Measurements from ENCODE around the gene KIF3B. TPM values are rescaled to one million over a fixed set of nuclear protein-coding genes. Genes with fewer than 3 reads are reported as not detected.
"Not testable (repeated sequence)": the region's sequence is repeated elsewhere in the genome, so short reads cannot be mapped to it uniquely, and the experiment has no call there.

KIF3B gene
- total RNA-seq, 1 donor from 2014 or later = 20.1 TPM

DNA sequence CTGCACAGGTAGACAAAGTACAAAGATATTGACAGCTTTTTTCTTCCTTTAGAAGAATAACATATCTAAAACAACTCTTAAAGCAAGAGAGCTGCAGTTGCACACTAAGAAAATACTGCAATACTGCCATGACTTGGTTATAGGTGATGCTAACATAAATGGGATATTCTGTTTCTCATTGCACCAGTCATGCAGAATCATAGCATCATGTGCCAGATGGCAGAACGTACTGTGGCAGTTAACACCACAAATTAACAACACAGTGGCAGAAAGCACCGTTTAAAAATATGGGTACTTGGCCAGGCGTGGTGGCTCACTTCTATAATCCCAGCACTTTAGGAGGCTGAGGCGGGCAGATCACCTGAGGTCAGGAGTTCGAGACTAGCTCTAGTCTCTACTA, 88.1 kb downstream of the KIF3B start:
- H3K9me3 ChIP-seq = no peaks in the 10 kb centered on the region
- intact Hi-C loops (cut with DNase I) = no loop called here
- H3K4me1 ChIP-seq = peaks cover 0 to 24% of the 10 kb centered on the region in 2 donors
- no peak for DNase-seq (ENCODE audit: low spot score in 2 of 2)
- H3K27me3 ChIP-seq = no peaks in the 10 kb centered on the region
- H3K36me3 ChIP-seq = peaks cover 0 to 3% of the 10 kb centered on the region in 2 donors
- no peak overlapping the region for H3K4me3 ChIP-seq
- H3K27ac ChIP-seq = no peak overlapping the region
- TF ChIP-seq, protein P1, sequence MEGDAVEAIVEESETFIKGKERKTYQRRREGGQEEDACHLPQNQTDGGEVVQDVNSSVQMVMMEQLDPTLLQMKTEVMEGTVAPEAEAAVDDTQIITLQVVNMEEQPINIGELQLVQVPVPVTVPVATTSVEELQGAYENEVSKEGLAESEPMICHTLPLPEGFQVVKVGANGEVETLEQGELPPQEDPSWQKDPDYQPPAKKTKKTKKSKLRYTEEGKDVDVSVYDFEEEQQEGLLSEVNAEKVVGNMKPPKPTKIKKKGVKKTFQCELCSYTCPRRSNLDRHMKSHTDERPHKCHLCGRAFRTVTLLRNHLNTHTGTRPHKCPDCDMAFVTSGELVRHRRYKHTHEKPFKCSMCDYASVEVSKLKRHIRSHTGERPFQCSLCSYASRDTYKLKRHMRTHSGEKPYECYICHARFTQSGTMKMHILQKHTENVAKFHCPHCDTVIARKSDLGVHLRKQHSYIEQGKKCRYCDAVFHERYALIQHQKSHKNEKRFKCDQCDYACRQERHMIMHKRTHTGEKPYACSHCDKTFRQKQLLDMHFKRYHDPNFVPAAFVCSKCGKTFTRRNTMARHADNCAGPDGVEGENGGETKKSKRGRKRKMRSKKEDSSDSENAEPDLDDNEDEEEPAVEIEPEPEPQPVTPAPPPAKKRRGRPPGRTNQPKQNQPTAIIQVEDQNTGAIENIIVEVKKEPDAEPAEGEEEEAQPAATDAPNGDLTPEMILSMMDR (IDR thresholded peaks at IDR 0.05) = no peak

DNA sequence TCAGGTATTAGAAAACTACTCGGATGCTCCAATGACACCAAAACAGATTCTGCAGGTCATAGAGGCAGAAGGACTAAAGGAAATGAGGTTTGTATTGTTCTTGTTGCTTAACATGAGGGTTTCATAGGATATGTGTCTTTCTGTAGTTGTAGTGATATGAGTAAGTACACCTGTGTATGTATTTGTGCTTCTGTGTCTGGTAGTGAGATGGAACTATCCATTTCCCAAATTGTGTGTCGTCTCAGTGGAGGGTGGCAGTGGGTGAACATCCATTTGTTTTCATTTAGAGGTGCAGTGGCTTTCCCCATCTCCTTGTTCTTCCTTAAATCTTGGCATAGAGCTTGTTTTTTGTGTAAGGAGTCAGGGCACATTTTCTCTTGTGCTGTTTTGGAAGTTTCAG, 88.9 kb downstream of the KIF3B start:
- intact Hi-C loops (cut with DNase I) = no loop called here
- Histone ChIP-seq H3K27ac (no peak overlapping the region), H3K27me3 (no peaks in the 10 kb centered on the region), H3K36me3 (peaks cover 0 to 7% of the 10 kb centered on the region in 2 donors), H3K4me1 (peaks cover 0 to 24% of the 10 kb centered on the region in 2 donors), H3K9me3 (no peaks in the 10 kb centered on the region), H3K4me3 (no peak overlapping the region)
- no peak for DNase-seq (ENCODE audit: low spot score in 2 of 2)
- TF ChIP-seq, protein P1 (IDR thresholded peaks at IDR 0.05) = no peak

DNA sequence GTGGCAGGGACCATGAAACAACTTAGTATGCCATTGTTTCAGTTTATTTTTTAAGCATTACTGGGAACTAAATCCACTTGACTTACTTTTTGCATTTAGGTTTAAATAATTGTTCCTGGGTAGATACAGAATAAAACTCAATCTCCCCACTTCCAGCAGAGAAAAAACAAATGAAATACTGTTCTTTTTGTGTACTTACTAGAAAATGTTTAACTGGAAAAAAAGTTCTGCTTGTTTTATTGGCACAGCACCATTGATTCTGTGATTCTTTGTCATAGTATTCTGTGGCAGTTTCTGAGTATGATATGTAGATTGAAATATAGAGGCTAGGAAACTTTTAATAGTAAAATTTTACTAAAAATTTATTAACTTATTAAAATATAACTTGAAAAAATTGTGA, 90.9 kb downstream of the KIF3B start:
- no peaks in the 10 kb centered on the region for H3K9me3 ChIP-seq
- intact Hi-C loops (cut with DNase I) = no loop called here
- peaks cover 0 to 13% of the 10 kb centered on the region in 2 donors for H3K4me1 ChIP-seq
- no peak overlapping the region for H3K4me3 ChIP-seq
- H3K27me3 ChIP-seq = no peaks in the 10 kb centered on the region
- H3K27ac ChIP-seq = no peak overlapping the region
- no peak for DNase-seq (ENCODE audit: low spot score in 2 of 2)
- TF ChIP-seq, protein P1 (IDR thresholded peaks at IDR 0.05) = no peak
- peaks cover 1 to 25% of the 10 kb centered on the region in 2 donors for H3K36me3 ChIP-seq

DNA sequence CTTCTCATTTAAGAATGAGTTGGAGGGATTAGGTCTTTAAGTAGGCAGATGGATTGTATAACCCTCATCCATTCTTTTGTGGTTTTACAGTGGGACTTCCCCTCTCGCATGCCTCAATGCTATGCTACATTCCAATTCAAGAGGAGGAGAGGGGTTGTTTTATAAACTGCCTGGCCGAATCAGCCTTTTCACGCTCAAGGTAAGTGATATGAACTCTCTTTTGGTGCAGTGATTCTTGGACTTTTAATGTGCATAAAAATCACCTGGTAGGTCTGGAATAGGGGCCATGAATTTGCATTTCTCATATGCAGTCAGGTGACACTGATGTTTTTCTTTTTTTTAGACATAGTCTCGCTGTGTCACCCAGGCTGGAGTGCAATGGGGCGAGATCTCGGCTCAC, 91.5 kb downstream of the KIF3B start:
- intact Hi-C loops (cut with DNase I) = no loop called here
- Histone ChIP-seq H3K4me1 (peaks cover 0 to 10% of the 10 kb centered on the region in 2 donors), H3K27ac (no peak overlapping the region), H3K9me3 (no peaks in the 10 kb centered on the region), H3K4me3 (no peak overlapping the region), H3K36me3 (peaks cover 7 to 26% of the 10 kb centered on the region in 2 donors), H3K27me3 (no peaks in the 10 kb centered on the region)
- TF ChIP-seq, protein P1 (IDR thresholded peaks at IDR 0.05) = no peak
- DNase-seq (ENCODE audit: low spot score in 2 of 2) = no peak

DNA sequence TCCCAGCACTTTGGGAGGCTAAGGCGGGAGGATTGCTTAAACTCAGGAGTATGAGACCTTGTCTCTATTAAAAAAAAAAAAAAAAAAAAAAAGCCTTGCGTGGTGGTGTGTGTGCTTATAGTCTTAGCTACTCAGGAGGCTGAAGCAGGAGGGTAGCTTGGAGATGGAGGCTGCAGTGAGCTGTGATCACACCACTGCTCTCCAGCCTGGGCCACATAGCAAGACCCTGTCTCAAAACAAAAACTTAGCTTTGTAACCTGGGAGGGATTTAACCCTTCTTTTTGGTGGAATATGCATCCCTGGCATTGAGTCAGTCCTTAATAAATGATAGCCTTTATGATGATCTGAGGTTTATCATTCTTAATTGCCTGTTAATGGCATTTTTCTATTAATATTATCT, 93.4 kb downstream of the KIF3B start:
- Histone ChIP-seq H3K36me3 (peaks cover 16 to 39% of the 10 kb centered on the region in 2 donors), H3K27ac (no peak overlapping the region), H3K27me3 (no peaks in the 10 kb centered on the region), H3K4me1 (peaks cover 0 to 10% of the 10 kb centered on the region in 2 donors), H3K9me3 (no peaks in the 10 kb centered on the region), H3K4me3 (no peak overlapping the region)
- intact Hi-C loops (cut with DNase I) = no loop called here
- TF ChIP-seq, protein P1 (IDR thresholded peaks at IDR 0.05) = no peak
- DNase-seq (ENCODE audit: low spot score in 2 of 2) = no peak

DNA sequence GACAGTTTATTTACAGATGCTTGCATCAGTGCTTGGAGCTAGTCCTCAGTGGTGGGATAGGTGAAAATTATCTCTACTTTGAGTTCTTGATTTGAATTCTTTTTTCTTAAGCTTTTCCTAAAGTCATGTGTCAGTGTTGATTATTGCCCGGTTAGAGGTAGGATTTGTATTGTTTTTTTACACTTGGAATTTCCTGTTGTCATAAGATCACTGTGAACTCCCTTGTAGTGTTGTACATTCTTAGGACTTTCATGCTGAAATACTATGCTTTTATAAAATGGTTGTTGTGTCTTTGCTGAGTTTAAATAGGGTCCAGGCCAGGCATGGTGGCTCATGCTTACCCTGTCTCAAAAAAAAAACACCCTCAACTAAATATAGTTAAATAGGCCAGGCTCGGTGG, 101.0 kb downstream of the KIF3B start:
- TF ChIP-seq, protein P1 (IDR thresholded peaks at IDR 0.05) = no peak
- H3K4me1 ChIP-seq = no peaks in the 10 kb centered on the region
- H3K27me3 ChIP-seq = no peaks in the 10 kb centered on the region
- no peaks in the 10 kb centered on the region for H3K9me3 ChIP-seq
- H3K27ac ChIP-seq = no peak overlapping the region
- intact Hi-C loops (cut with DNase I) = no loop called here
- DNase-seq (ENCODE audit: low spot score in 2 of 2) = no peak
- no peak overlapping the region for H3K4me3 ChIP-seq
- H3K36me3 ChIP-seq = peaks cover 20 to 24% of the 10 kb centered on the region in 2 donors

DNA sequence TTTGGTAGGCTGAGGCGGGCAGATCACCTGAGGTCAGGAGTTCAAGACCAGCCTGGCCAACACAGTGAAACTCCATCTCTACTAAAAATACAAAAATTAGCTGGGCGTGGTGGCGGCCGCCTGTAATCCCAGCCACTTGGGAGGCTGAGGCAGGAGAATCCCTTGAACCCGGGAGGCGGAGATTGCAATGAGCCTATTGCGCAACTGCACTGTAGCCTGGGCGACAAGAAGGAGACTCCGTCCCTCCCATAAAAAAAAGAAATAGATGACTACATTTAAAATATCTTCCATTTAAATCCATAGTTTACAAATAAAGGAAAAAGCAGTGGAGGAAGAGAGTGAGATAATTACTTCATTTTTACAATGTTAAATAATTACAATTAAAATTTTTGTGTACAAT, 102.6 kb downstream of the KIF3B start:
- DNase-seq (ENCODE audit: low spot score in 2 of 2); H3K27me3 ChIP-seq; intact Hi-C loops (cut with DNase I); H3K27ac ChIP-seq; H3K4me3 ChIP-seq; H3K9me3 ChIP-seq; H3K4me1 ChIP-seq: not testable (repeated sequence)
- peaks cover 12 to 13% of the 10 kb centered on the region in 2 donors for H3K36me3 ChIP-seq
